HL-60 (cell line): ENCODE data around the gene MARVELD3.
"Not testable (repeated sequence)": the region's sequence is repeated elsewhere in the genome, so short reads cannot be mapped to it uniquely, and the experiment has no call there.

Experiments
- DNase-seq, 2 experiments: peaks; one replicate each; pipeline ENCODE4 v3.0.0-alpha.2; 2010 to 2020; ENCODE audit warnings: low read depth in 1 of 2, low spot score in 1 of 2
- H3K27ac ChIP-seq: fragments of 250-450 bp; sonication (Bioruptor Pico); replicated peaks from 2 replicates; pipeline ENCODE4 v1.5.1; 2020; ENCODE audit warnings: mild to moderate bottlenecking, moderate library complexity
- H3K27me3 ChIP-seq: fragments of 250-450 bp; sonication (Bioruptor Pico); 2 replicates; pipeline ENCODE4 v1.5.1; 2021; ENCODE audit warnings: mild to moderate bottlenecking, moderate library complexity; ENCODE audit not compliant: insufficient read depth, poor library complexity, severe bottlenecking
- H3K4me3 ChIP-seq: replicated peaks from 2 replicates; pipeline ENCODE4 v1.5.1; 2011; ENCODE audit warnings: mild to moderate bottlenecking, control low read depth, low read length; ENCODE audit not compliant: insufficient read depth
- CTCF ChIP-seq: IDR thresholded peaks from one replicate; pipeline ENCODE4 v1.5.1; 2011; ENCODE audit warnings: low read length, control low read depth, inconsistent platforms; ENCODE audit not compliant: insufficient read depth
- GABPA ChIP-seq: IDR thresholded peaks from 2 replicates; pipeline ENCODE4 v1.6.1; 2012; ENCODE audit warnings: low read depth
- POLR2AphosphoS5 ChIP-seq: IDR thresholded peaks from 2 replicates; pipeline ENCODE4 v1.6.1; 2012; ENCODE audit warnings: low read depth
- REST ChIP-seq: IDR thresholded peaks from 2 replicates; pipeline ENCODE4 v1.6.1; 2012; ENCODE audit warnings: low read depth; ENCODE audit not compliant: insufficient replicate concordance
- SPI1 ChIP-seq: IDR thresholded peaks from 2 replicates; pipeline ENCODE4 v1.6.1; 2012; ENCODE audit warnings: low read depth, mild to moderate bottlenecking, borderline replicate concordance

The MARVELD3 gene

GRCh38 chr16:71585318-71585703 lies 40.7 kb upstream of the MARVELD3 start:
- Histone ChIP-seq H3K4me3 (no peak overlapping the region), H3K27me3 (peaks cover 12% of the 10 kb centered on the region), H3K27ac (no peak overlapping the region)
- no peak for DNase-seq
- TF ChIP-seq POLR2AphosphoS5, result no peak
- TF ChIP-seq REST, result no peak
- TF ChIP-seq CTCF, result no peak
- TF ChIP-seq GABPA, result no peak
- no peak for TF ChIP-seq SPI1

GRCh38 chr16:71589334-71589733 lies 36.6 kb upstream of the MARVELD3 start:
- DNase-seq, H3K27ac ChIP-seq, H3K4me3 ChIP-seq: not testable (repeated sequence)
- peaks cover 12% of the 10 kb centered on the region for H3K27me3 ChIP-seq

DNA sequence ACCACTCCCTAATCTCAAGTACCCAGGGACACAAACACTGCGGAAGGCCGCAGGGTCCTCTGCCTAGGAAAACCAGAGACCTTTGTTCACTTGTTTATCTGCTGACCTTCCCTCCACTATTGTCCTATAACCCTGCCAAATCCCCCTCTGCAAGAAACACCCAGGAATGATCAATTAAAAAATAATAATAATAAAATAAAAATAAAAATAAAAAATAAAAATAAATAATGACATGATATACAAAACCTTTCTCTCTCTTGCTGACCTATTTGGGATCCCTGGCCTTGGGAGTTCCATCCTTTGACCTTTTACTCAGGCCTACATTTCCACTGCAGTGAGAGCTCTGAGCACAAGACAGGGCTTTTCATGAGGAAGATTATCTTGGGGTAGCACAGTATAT lies 35.9 kb upstream of the MARVELD3 start:
- not testable (repeated sequence) for H3K27ac ChIP-seq, H3K27me3 ChIP-seq, H3K4me3 ChIP-seq, DNase-seq

DNA sequence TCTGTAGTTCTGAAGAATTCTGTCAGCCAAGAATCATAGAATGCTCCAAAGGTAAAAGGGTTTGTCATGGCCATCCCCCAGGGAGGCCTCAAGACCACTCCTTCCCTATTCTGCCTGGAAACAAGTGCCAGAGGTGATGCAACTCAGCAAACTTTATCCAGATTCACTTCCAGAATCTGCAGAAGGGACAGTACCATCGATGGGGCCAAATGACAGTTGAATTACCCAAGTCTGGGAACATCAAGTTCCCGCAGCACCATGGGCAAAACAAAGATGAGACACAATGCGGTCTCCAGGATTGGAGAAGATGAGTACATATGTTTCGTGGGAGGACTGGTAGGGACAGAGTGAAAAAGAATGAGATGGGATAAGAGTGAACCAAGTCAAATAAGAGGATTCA lies 35.4 kb upstream of the MARVELD3 start:
- Histone ChIP-seq H3K4me3 (no peak overlapping the region), H3K27ac (no peak overlapping the region), H3K27me3 (peaks cover 6% of the 10 kb centered on the region)
- no peak for DNase-seq
- no peak for TF ChIP-seq REST
- no peak for TF ChIP-seq POLR2AphosphoS5
- no peak for TF ChIP-seq GABPA
- no peak for TF ChIP-seq CTCF
- no peak for TF ChIP-seq SPI1

DNA sequence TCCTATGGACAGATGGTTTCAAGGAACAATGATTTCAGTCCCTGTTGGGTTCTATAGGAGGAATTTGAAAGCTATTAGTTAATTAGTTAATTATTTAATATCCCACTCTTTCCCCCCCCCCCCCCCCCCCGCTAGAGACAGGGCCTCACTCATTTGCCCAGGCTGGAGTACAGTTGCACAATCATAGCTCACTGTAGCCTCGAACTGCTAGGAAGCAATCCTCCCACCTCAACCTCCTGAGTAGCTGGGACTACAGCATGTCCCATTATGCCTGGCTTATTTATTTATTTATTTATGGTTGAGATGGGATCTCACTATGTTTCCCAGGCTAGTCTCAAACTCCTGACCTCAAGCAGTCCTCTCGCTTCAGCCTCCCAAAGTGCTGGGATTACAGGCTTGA lies 34.1 kb upstream of the MARVELD3 start:
- no peak overlapping the region for H3K27ac ChIP-seq
- H3K4me3 ChIP-seq, result no peak overlapping the region
- DNase-seq, result no peak
- peaks cover 3% of the 10 kb centered on the region for H3K27me3 ChIP-seq
- no peak for TF ChIP-seq CTCF
- no peak for TF ChIP-seq GABPA
- TF ChIP-seq REST, result no peak
- TF ChIP-seq SPI1, result no peak
- no peak for TF ChIP-seq POLR2AphosphoS5
